ENCODE measurements around the gene NSMCE4A.
"Not testable (repeated sequence)": the region's sequence is repeated elsewhere in the genome, so short reads cannot be mapped to it uniquely, and the experiment has no call there.

Gene NSMCE4A

DNA sequence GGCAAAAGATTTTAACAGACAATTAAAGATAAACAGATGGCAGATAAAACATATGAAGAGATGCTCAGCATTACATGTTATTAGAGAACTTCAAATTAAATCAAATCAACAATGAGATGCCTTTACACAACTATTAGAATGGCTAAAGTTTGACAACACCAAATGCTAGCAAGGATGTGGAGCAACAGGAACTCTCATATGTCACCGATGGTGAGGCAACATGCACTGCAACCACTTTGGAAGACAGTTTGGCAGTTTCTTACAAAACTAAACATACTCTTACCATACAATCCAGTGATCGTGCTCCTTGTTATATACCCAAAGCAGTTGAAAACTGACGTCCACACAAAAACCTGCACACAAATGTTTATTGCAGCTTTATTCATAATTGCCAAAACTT, 33.5 kb downstream of the NSMCE4A start:
- DNase-seq (ENCODE audit: low read depth), result no peak
- TF ChIP-seq, protein P1, sequence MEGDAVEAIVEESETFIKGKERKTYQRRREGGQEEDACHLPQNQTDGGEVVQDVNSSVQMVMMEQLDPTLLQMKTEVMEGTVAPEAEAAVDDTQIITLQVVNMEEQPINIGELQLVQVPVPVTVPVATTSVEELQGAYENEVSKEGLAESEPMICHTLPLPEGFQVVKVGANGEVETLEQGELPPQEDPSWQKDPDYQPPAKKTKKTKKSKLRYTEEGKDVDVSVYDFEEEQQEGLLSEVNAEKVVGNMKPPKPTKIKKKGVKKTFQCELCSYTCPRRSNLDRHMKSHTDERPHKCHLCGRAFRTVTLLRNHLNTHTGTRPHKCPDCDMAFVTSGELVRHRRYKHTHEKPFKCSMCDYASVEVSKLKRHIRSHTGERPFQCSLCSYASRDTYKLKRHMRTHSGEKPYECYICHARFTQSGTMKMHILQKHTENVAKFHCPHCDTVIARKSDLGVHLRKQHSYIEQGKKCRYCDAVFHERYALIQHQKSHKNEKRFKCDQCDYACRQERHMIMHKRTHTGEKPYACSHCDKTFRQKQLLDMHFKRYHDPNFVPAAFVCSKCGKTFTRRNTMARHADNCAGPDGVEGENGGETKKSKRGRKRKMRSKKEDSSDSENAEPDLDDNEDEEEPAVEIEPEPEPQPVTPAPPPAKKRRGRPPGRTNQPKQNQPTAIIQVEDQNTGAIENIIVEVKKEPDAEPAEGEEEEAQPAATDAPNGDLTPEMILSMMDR (IDR thresholded peaks at IDR 0.05; ENCODE audit: low read depth, low read length, missing control alignments), result no peak
- in situ Hi-C loops (cut with HindIII; ENCODE audit: low sequenced_read_pairs), result no loop called here
- H3K4me3 ChIP-seq (ENCODE audit: low read depth, low read length), result no peak overlapping the region

DNA sequence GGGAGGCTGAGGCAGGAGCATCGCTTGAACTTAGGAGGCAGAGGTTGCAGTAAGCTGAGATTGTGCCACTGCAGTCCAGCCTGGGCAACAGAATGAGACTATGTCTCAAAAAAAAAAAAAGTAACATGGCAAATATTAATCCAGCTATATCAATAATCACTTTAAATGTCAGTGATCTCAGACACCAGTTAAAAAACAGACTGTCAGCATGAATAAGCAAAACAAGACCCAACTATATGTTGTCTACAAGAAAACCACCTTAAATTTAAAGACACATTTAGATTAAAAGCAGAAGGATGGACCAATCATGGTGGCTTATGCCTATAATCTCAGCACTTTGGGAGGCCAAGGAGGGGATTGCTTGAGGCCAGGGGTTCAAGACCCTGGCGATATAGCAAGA, 38.7 kb downstream of the NSMCE4A start:
- TF ChIP-seq, protein P1 (IDR thresholded peaks at IDR 0.05; ENCODE audit: low read depth, low read length, missing control alignments), result no peak
- DNase-seq (ENCODE audit: low read depth), result no peak
- H3K4me3 ChIP-seq (ENCODE audit: low read depth, low read length), result no peak overlapping the region
- in situ Hi-C loops (cut with HindIII; ENCODE audit: low sequenced_read_pairs), result no loop called here

DNA sequence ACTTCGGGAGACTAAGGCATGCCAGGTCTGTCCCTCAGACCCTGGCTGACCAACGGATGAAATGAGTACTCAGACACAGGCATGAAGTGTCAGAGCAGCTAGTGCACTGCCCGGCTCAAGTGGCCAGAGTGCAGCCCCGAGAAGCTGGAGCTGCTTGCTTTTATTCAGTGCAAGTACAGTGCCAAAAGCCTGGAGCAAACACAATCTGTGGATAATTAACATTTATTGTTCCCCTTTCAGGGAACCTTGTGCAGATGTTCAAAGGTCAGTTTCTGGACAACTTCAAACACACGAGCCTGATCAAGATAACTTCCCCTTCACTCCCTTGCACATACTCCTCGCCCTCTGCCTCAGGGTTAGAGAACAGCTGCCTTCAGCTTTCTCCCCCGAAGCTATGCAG, 39.3 kb downstream of the NSMCE4A start:
- no peak for DNase-seq (ENCODE audit: low read depth)

DNA sequence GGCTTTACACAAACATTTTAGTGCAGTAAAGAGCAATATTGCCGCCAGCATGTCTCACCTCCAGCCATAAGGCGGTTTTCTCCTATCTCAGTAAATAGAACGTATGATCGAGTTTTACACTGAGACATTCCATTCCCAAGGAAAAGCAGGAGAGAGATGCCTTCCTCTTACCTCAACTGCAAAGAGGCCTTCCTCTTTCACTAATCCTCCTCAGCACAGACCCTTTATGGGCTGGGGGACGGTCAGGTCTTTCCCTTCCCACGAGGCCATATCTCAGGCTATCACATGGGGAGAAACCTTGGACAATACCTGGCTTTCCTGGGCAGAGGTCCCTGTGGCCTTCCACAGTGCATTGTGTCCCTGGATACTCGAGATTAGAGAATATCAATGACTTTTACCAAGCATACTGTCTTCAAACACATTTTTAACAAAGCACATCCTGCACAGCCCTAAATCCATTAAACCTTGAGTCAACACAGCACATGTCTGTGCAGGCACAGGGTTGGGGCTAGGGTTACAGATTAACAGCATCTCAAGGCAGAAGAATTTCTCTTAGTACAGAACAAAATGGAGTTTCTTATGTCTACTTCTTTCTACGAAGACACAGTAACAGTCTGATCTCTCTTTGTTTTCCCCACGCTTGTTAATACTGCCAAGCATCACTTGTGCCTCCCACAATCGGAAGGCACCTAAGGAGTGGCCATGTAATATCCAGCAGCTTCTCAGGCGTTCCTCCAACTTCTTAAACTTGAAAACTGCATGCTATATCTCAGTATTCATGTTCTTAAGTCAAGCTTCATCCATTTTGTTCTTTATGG, 44.5 kb downstream of the NSMCE4A start:
- in situ Hi-C loops (cut with HindIII; ENCODE audit: low sequenced_read_pairs); H3K4me3 ChIP-seq (ENCODE audit: low read depth, low read length): not testable (repeated sequence)

More for the DNA sequence above, 39.3 kb downstream of the NSMCE4A start:
- in situ Hi-C loops (cut with HindIII; ENCODE audit: low sequenced_read_pairs), result no loop called here
- no peak overlapping the region for H3K4me3 ChIP-seq (ENCODE audit: low read depth, low read length)
- TF ChIP-seq, protein P1 (IDR thresholded peaks at IDR 0.05; ENCODE audit: low read depth, low read length, missing control alignments), result no peak

DNA sequence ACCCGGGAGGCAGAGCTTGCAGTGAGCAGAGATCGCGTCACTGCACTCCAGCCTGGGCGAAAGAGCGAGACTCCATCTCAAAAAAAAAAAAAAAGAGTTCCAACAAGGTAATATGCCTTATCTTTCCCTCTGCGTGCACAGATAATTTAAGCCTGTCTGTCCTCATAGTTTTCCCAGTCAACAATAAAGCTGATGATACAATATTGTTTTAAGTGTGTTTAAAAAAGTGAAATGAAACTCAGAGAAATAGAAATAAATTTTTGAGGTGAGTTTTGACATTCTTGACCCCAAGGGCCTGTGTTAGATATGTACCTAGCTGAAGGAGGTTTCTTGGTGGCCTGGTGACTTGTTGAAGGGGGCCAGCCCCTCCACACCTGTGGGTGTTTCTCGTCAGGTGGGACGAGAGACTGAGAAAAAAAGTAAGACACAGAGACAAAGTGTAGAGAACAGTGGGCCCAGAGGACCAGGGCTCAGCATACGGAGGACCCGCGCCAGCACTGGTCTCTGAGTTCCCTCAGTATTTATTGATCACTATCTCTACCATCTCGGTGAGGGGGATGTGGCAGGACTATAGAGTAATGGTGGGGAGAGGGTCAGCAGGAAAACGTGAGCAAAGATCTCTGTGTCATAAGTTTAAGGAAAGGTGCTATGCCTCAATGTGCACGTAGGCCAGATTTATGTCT, 45.3 kb downstream of the NSMCE4A start:
- in situ Hi-C loops (cut with HindIII; ENCODE audit: low sequenced_read_pairs); H3K4me3 ChIP-seq (ENCODE audit: low read depth, low read length); DNase-seq (ENCODE audit: low read depth): not testable (repeated sequence)

More for the DNA sequence above, 44.5 kb downstream of the NSMCE4A start:
- not testable (repeated sequence) for DNase-seq (ENCODE audit: low read depth)

DNA sequence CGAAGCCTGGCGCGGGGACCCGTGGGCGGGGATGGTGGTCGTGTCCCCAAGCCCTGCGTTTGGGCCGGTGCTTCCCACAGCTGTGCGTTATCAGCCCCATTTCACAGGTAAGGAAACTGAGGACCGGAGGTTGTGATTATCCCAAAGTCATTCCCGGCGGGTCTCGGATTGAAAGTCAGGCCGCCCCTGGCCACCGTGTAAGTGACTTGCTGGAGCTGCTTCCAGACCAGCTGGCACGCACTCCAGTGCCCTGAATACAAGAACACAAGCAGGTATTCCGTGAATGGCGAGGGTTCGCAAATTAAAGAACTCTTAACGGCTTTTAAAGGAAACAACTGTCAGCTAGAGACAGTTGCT, 46.5 kb downstream of the NSMCE4A start:
- DNase-seq (ENCODE audit: low read depth), result no peak
- H3K4me3 ChIP-seq (ENCODE audit: low read depth, low read length), result peak overlapping the region; percentile 77
- TF ChIP-seq, protein P1 (IDR thresholded peaks at IDR 0.05; ENCODE audit: low read depth, low read length, missing control alignments), result no peak
- in situ Hi-C loops (cut with HindIII; ENCODE audit: low sequenced_read_pairs), result no loop called here

DNA sequence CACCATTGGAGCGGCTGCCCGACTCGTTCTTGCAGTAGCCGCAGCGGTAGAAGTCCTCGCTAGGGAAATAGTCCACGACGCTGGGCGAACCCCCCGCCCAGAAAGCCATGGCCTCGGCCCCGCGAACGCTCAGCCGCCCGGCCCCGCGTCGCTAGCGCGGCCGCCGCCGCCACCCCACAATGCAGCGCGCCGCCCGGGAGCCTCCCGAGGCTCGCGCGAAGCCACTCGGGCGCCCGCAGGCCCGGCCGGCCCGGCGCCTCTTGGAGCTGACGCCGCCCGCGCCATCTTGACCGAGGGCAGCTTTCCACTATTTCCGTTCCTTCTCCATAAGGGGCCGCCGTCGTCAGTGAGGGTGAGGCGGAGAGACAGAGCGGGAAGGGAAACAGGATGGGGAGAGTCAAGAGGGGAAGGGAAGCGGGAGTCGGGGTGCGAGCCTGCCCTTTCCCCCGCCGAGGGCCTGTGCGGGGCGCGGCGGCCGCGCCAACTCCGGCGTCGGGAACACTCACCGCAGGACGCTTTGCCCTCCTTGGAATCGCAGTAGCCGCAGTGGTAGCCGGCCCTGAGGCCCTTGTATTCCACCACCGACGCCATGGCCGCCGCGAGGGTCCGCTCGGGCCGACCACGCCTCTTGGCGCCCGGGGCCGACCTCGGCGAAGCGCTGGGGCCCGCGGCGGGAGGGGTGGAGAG, 47.0 kb downstream of the NSMCE4A start, which contains the start of gene ATE1:
TSS of gene ATE1 (minus strand) at position 191 of the 687 bp plus-strand sequence. CDS start at position 109, 82 bp downstream.
- peak; percentile 87 for DNase-seq (ENCODE audit: low read depth)
- TF ChIP-seq, protein P1 (IDR thresholded peaks at IDR 0.05; ENCODE audit: low read depth, low read length, missing control alignments), result peak; percentile 6
- peak within 1 kb of the TSS; percentile 77 for H3K4me3 ChIP-seq (ENCODE audit: low read depth, low read length)
- in situ Hi-C loops (cut with HindIII; ENCODE audit: low sequenced_read_pairs), result no loop called here
